DOHH2 (cell line): ENCODE data around the gene TBCD.

ENCODE experiments used
- H3F3A ChIP-seq: fragments of 200-600 bp; sonication (generic), shearing (Covaris generic); 2 replicates; pipeline ENCODE4 v1.6.0; 2016; ENCODE audit warnings: antibody characterized with exemption, mild to moderate bottlenecking; ENCODE audit not compliant: control insufficient read depth, insufficient read depth
- H3K27ac ChIP-seq: fragments of 200-600 bp; sonication (generic); 2 replicates; pipeline ENCODE4 v1.5.1; 2014; ENCODE audit warnings: low read depth, mild to moderate bottlenecking, low read length, moderate library complexity
- H3K27me3 ChIP-seq: fragments of 200-600 bp; sonication (generic); 2 replicates; pipeline ENCODE4 v1.6.1; 2014; ENCODE audit warnings: mild to moderate bottlenecking, low read length, mixed read lengths; ENCODE audit not compliant: control insufficient read depth
- H3K36me3 ChIP-seq: fragments of 200-600 bp; sonication (generic); 2 replicates; pipeline ENCODE4 v1.6.1; 2014; ENCODE audit warnings: mild to moderate bottlenecking, low read length, moderate library complexity, mixed read lengths; ENCODE audit not compliant: control insufficient read depth
- H3K4me1 ChIP-seq: fragments of 200-600 bp; sonication (generic); 2 replicates; pipeline ENCODE4 v1.6.1; 2014; ENCODE audit warnings: mild to moderate bottlenecking, low read length, mixed read lengths; ENCODE audit not compliant: control insufficient read depth
- H3K4me2 ChIP-seq: fragments of 200-600 bp; sonication (generic); 2 replicates; pipeline ENCODE4 v1.6.0; 2014; ENCODE audit warnings: mild to moderate bottlenecking, low read length, moderate library complexity
- H3K4me3 ChIP-seq: fragments of 200-600 bp; sonication (generic); 2 replicates; pipeline ENCODE4 v1.5.1; 2014; ENCODE audit warnings: mild to moderate bottlenecking, low read length, mixed read lengths
- H3K79me2 ChIP-seq: fragments of 200-600 bp; sonication (generic); 2 replicates; pipeline ENCODE4 v1.6.1; 2014; ENCODE audit warnings: mild to moderate bottlenecking, low read length, mixed read lengths; ENCODE audit not compliant: control insufficient read depth
- H3K9me2 ChIP-seq: fragments of 200-600 bp; sonication (generic); replicated peaks from 2 replicates; pipeline ENCODE4 v1.6.1; 2014; ENCODE audit warnings: mild to moderate bottlenecking, low read length, mixed read lengths; ENCODE audit not compliant: control insufficient read depth
- H3K9me3 ChIP-seq: fragments of 200-600 bp; sonication (generic); 2 replicates; pipeline ENCODE4 v1.6.1; 2014; ENCODE audit warnings: antibody characterized with exemption, low read length, mixed read lengths; ENCODE audit not compliant: control insufficient read depth, insufficient read depth
- H4K20me1 ChIP-seq: fragments of 200-600 bp; sonication (generic); 2 replicates; pipeline ENCODE4 v1.6.0; 2014; ENCODE audit warnings: low read depth, mild to moderate bottlenecking, antibody characterized with exemption, low read length, moderate library complexity; ENCODE audit not compliant: control insufficient read depth, insufficient read depth
- EZH2phosphoT487 ChIP-seq: fragments of 200-600 bp; sonication (generic); IDR thresholded peaks from 2 replicates; pipeline ENCODE4 v1.6.1; 2017; ENCODE audit warnings: borderline replicate concordance, mild to moderate bottlenecking, antibody characterized with exemption, low read length, moderate library complexity, mixed read lengths
- TF ChIP-seq, protein P1 (sequence below): fragments of 200-600 bp; sonication (generic); IDR thresholded peaks from one replicate; pipeline ENCODE4 v1.5.1; 2014; ENCODE audit warnings: antibody characterized with exemption, mild to moderate bottlenecking, low read depth, low read length; ENCODE audit not compliant: poor library complexity, severe bottlenecking

Gene TBCD

DNA sequence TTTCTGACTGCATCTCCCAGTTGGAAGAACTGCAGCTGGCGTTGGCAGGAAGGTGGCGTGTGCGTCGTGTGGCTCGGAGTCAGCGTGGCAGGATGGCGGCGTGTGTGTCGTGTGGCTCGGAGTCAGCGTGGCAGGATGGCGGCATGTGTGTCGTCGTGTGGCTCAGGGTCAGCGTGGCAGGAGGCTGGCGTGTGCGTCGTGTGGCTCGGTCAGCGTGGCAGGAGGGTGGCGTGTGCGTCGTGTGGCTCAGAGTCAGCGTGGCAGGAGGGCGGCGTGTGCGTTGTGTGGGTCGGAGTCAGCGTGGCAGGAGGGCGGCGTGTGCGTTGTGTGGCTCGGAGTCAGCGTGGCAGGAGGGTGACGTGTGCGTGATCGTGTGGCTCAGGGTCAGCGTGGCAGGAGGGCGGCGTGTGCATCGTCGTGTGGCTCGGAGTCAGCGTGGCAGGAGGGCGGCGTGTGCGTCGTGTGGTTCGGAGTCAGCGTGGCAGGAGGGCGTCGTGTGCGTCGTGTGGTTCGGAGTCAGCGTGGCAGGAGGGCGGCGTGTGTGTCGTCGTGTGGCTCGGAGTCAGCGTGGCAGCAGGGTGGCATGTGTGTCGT is 49.6 kb downstream of the TBCD start:
- Histone ChIP-seq H4K20me1 (no peaks in the 10 kb centered on the region), H3K9me2 (no peaks in the 10 kb centered on the region)
- no peak for TF ChIP-seq EZH2phosphoT487
- TF ChIP-seq, protein P1, sequence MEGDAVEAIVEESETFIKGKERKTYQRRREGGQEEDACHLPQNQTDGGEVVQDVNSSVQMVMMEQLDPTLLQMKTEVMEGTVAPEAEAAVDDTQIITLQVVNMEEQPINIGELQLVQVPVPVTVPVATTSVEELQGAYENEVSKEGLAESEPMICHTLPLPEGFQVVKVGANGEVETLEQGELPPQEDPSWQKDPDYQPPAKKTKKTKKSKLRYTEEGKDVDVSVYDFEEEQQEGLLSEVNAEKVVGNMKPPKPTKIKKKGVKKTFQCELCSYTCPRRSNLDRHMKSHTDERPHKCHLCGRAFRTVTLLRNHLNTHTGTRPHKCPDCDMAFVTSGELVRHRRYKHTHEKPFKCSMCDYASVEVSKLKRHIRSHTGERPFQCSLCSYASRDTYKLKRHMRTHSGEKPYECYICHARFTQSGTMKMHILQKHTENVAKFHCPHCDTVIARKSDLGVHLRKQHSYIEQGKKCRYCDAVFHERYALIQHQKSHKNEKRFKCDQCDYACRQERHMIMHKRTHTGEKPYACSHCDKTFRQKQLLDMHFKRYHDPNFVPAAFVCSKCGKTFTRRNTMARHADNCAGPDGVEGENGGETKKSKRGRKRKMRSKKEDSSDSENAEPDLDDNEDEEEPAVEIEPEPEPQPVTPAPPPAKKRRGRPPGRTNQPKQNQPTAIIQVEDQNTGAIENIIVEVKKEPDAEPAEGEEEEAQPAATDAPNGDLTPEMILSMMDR, result no peak

DNA sequence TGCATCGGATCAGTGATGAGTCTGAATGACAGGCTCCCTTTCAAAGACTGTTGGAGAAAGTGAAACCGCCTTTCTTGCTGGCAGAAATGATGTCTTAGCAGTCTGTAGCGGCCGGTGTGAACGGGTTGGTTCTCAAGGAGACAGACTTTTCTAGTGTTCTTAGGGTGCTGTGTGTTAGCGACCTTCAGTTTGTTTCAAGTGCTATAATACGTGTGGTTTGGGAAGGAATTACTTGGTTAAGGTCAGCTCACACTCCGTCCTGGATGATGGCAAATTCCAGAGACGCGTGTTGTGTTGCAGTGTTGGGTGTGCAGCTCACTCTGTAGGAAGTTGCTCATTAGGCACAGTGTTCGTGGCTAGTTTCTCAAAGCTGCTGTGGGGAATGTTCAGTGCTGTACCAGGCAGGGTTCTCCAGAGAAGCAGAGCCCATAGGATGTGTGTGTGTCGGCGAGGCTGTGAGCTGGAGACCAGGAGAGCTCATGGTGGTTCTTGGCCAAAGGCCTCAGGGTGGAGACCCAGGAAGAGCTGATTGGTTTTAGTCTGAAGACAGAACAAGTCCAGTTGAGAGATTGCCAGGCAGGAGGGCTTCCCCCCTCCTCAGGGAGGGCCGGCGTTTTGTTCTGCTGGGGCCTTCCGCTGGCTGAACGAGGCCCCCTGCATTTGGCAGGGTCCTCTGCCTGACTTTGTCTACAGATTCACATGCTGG is 50.4 kb downstream of the TBCD start:
- Histone ChIP-seq H3K79me2 (peaks cover 25% of the 10 kb centered on the region), H3K4me3 (no peak overlapping the region), H3K27me3 (no peaks in the 10 kb centered on the region), H3F3A (no peaks in the 10 kb centered on the region), H3K27ac (no peak overlapping the region), H3K4me2 (no peak overlapping the region), H3K9me2 (no peaks in the 10 kb centered on the region), H3K4me1 (no peaks in the 10 kb centered on the region), H3K9me3 (no peaks in the 10 kb centered on the region), H4K20me1 (no peaks in the 10 kb centered on the region), H3K36me3 (peaks cover 32% of the 10 kb centered on the region)
- TF ChIP-seq, protein P1, result no peak
- no peak for TF ChIP-seq EZH2phosphoT487

More for the DNA sequence above, 49.6 kb downstream of the TBCD start:
- Histone ChIP-seq H3K9me3 (no peaks in the 10 kb centered on the region), H3K79me2 (peaks cover 27% of the 10 kb centered on the region), H3F3A (no peaks in the 10 kb centered on the region), H3K27ac (no peak overlapping the region), H3K27me3 (no peaks in the 10 kb centered on the region), H3K4me2 (no peak overlapping the region), H3K36me3 (peaks cover 35% of the 10 kb centered on the region), H3K4me1 (no peaks in the 10 kb centered on the region), H3K4me3 (no peak overlapping the region)

DNA sequence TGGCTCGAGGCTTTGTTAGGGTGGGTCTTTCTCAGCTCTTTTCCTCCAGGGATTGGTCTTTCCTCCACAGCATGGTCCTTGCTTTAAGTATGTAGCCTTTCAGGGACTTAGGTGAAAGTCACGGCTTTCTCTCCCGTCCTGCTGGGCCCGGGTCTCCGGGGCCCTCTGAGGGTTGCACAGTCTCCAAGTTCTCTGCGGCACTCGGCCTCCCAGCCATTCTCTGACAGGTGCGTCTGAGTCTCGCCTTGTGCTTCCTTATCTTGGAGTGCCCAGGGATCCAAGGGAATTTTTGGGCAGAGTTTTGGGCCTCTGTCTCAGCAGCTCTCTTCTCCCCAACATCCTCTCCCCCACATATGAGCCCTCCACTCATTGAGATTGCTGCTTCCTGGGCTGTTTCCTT is 51.3 kb downstream of the TBCD start:
- Histone ChIP-seq H3K27me3 (no peaks in the 10 kb centered on the region), H3K9me3 (no peaks in the 10 kb centered on the region), H3K4me3 (no peak overlapping the region), H4K20me1 (no peaks in the 10 kb centered on the region), H3F3A (no peaks in the 10 kb centered on the region), H3K4me1 (no peaks in the 10 kb centered on the region), H3K27ac (no peak overlapping the region), H3K36me3 (peaks cover 37% of the 10 kb centered on the region), H3K4me2 (no peak overlapping the region), H3K9me2 (no peaks in the 10 kb centered on the region), H3K79me2 (peaks cover 25% of the 10 kb centered on the region)
- no peak for TF ChIP-seq EZH2phosphoT487
- TF ChIP-seq, protein P1, result no peak
